ENCODE results near the gene EVA1B.

GRCh38 chr1:36305915-36306209 is 17.6 kb downstream of the EVA1B start:
- TF ChIP-seq EZH2 (IDR thresholded peaks at IDR 0.05; ENCODE audit: borderline replicate concordance): no peak
- TF ChIP-seq CTCF (IDR thresholded peaks at IDR 0.05; ENCODE audit: poor library complexity): no peak

All from hepatocyte (in vitro differentiated cells).